Activated CD4-positive, alpha-beta T cell treated with anti-CD3 and anti-CD28 coated beads, Interleukin-2, amount 50 U/mL, for 16 hours (primary cell): ENCODE measurements around the gene UGT1A6.

Source experiments
- DNase-seq: peaks from one replicate; pipeline ENCODE4 v3.0.0-alpha.2; 2020

Gene UGT1A6

DNA sequence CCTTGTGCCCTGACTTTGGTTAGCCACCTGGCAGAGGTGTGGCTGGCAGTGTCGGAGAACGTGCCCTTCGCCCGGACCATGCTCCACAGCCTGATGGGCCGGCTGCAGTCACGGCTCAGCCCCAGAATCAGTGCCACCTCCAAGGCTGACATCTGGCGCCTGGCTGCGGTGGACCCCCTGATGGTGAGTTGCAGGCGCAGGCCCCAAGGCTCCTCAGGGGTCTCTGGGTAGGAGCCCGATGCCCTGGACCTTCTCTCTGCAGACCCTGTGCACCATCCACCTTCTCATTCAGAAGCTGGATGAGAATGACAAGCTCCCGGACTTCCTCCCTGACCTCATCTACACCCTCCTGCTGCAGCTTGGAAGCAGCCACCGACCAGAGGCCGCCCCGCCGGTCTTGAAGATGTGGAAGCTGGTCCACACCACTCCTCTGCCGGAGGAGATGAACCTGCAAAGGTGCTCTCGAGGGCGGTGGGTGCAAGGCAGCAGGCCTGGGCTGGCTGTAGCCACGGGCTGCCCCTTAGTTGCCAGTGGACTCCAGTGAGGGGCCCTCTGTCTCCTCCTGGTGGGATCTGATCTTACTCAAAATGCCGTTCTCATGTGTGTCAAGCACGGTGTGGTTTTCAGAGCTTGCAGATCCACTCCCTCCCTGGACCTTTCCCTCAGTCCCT is 129.5 kb downstream of the UGT1A6 start:
- no peak for DNase-seq
